Endothelial cell of umbilical vein (primary cell): ENCODE measurements around the gene TFAP2B. TPM values are rescaled to one million over a fixed set of nuclear protein-coding genes. Genes with fewer than 3 reads are reported as not detected.

Experiments
- BruUV-seq: library from RNA; stranded (reverse); fragments of 400-500 nt; replicated peaks from 2 replicates; lab custom pipeline; 2021; lab: Mats Ljungman, UMichigan
- CTCF ChIA-PET: fragments of 300-600, 350-600 bp; sonication (Branson Sonifier 250); formaldehyde crosslinking; loops from one replicate; lab custom pipeline; 2021; ENCODE audit warnings: antibody characterized with exemption, inconsistent platforms; lab: Charles Lee
- POLR2A ChIA-PET: fragments of 300-600, 350-600 bp; sonication (Branson Sonifier 250); formaldehyde crosslinking; loops from one replicate; lab custom pipeline; 2021; ENCODE audit warnings: antibody characterized with exemption, inconsistent platforms; lab: Charles Lee
- DNase-seq: peaks from one replicate; pipeline ENCODE4 v3.0.0-alpha.2; 2011; ENCODE audit warnings: low read depth, low spot score
- FAIRE-seq: peaks from 2 replicates; lab custom pipeline; 2011; peaks lifted over from hg19 to GRCh38; lab: Jason Lieb, UNC
- H2AFZ ChIP-seq: 2 replicates; pipeline ENCODE4 v1.6.0; 2012; ENCODE audit warnings: low read depth, low read length, control low read depth, inconsistent platforms
- H3K27ac ChIP-seq: 2 replicates; pipeline ENCODE4 v1.5.1; 2011; ENCODE audit warnings: low read depth, mild to moderate bottlenecking, control low read depth, low read length, moderate library complexity; ENCODE audit not compliant: insufficient read depth
- H3K27me3 ChIP-seq, 2 experiments: 2 replicates each; pipeline versions ENCODE4 v1.6.0 to v1.6.1; 2011; ENCODE audit warnings: low read length in 2 of 2, mixed read lengths in 1 of 2; ENCODE audit not compliant: control insufficient read depth in 2 of 2, insufficient read depth in 2 of 2
- H3K36me3 ChIP-seq, 2 experiments: 2 replicates in 1 of 2; 3 replicates in 1 of 2; pipeline ENCODE4 v1.5.1; 2011; ENCODE audit warnings: low read length in 2 of 2, mild to moderate bottlenecking in 1 of 2, moderate library complexity in 1 of 2; ENCODE audit not compliant: control insufficient read depth in 2 of 2, insufficient read depth in 2 of 2; ENCODE audit errors: extremely low read depth in 1 of 2
- H3K4me1 ChIP-seq: 3 replicates; pipeline ENCODE4 v1.5.1; 2011; ENCODE audit warnings: mild to moderate bottlenecking, low read length; ENCODE audit not compliant: control insufficient read depth, insufficient read depth; ENCODE audit errors: extremely low read depth
- H3K4me2 ChIP-seq: 2 replicates; pipeline ENCODE4 v1.6.1; 2011; ENCODE audit warnings: low read length, control low read depth, mixed read lengths; ENCODE audit not compliant: insufficient read depth
- H3K4me3 ChIP-seq, 3 experiments: fragments of 200-600 bp in 1 of 3; sonication (generic), shearing (Covaris generic) in 1 of 3; replicated peaks in 1 of 3; 2 replicates each; pipeline ENCODE4 v1.5.1; 2011 to 2016; ENCODE audit warnings: control low read depth in 3 of 3, low read length in 3 of 3, mild to moderate bottlenecking in 2 of 3, inconsistent platforms in 1 of 3, low read depth in 1 of 3, moderate library complexity in 1 of 3; ENCODE audit not compliant: insufficient read depth in 1 of 3
- H3K79me2 ChIP-seq: 2 replicates; pipeline ENCODE4 v1.6.0; 2012; ENCODE audit warnings: low read length, inconsistent platforms; ENCODE audit not compliant: control insufficient read depth, insufficient read depth
- H3K9ac ChIP-seq: replicated peaks from 2 replicates; pipeline ENCODE3; 2011; ENCODE audit warnings: low read length, control low read depth; ENCODE audit not compliant: insufficient read depth; ENCODE audit errors: extremely low read depth
- H3K9me1 ChIP-seq: replicated peaks from 3 replicates; pipeline ENCODE4 v1.6.0; 2011; ENCODE audit warnings: mild to moderate bottlenecking, low read length; ENCODE audit not compliant: control insufficient read depth, insufficient read depth; ENCODE audit errors: extremely low read depth
- H3K9me3 ChIP-seq: replicated peaks from 2 replicates; pipeline ENCODE4 v1.5.1; 2012; ENCODE audit warnings: low read length, inconsistent platforms; ENCODE audit not compliant: control insufficient read depth, insufficient read depth
- H4K20me1 ChIP-seq: replicated peaks from 2 replicates; pipeline ENCODE3; 2011; ENCODE audit warnings: mild to moderate bottlenecking, low read length; ENCODE audit not compliant: control insufficient read depth, insufficient read depth; ENCODE audit errors: extremely low read depth
- CTCF ChIP-seq, 2 donors: IDR thresholded peaks; 1 replicate in 1 of 2; 2 replicates in 1 of 2; pipeline ENCODE4 v1.5.1; 2011; ENCODE audit warnings: low read length in 2 of 2, mild to moderate bottlenecking in 2 of 2, moderate library complexity in 2 of 2, control low read depth in 1 of 2, inconsistent platforms in 1 of 2, low read depth in 1 of 2; ENCODE audit not compliant: insufficient read depth in 1 of 2; ENCODE audit errors: extremely low read depth in 1 of 2
- EZH2 ChIP-seq: IDR thresholded peaks from 2 replicates; pipeline ENCODE4 v1.6.1; 2012; ENCODE audit warnings: borderline replicate concordance, low read depth, mild to moderate bottlenecking, moderate library complexity, low read length, inconsistent platforms; ENCODE audit not compliant: severe bottlenecking
- FOS ChIP-seq: IDR thresholded peaks from 2 replicates; pipeline ENCODE4 v1.6.1; 2011; ENCODE audit warnings: mild to moderate bottlenecking, low read length, moderate library complexity, borderline replicate concordance; ENCODE audit not compliant: insufficient read depth
- GATA2 ChIP-seq: IDR thresholded peaks from 2 replicates; pipeline ENCODE4 v1.7.0; 2011; ENCODE audit warnings: low read depth, mild to moderate bottlenecking, moderate library complexity, mixed read lengths, low read length; ENCODE audit not compliant: insufficient read length, insufficient read depth
- JUN ChIP-seq: IDR thresholded peaks from 2 replicates; pipeline ENCODE4 v1.6.1; 2011; ENCODE audit warnings: borderline replicate concordance, low read depth; ENCODE audit not compliant: insufficient read length, insufficient read depth
- MAX ChIP-seq: IDR thresholded peaks from 2 replicates; pipeline ENCODE4 v1.6.1; 2011; ENCODE audit not compliant: insufficient read depth, insufficient read length
- MYC ChIP-seq: IDR thresholded peaks from one replicate; pipeline ENCODE4 v1.6.1; 2011; ENCODE audit warnings: mild to moderate bottlenecking, low read depth, low read length
- POLR2A ChIP-seq: IDR thresholded peaks from 2 replicates; pipeline ENCODE4 v1.6.1; 2012; ENCODE audit warnings: low read depth, mild to moderate bottlenecking, control low read depth, low read length
- POLR2AphosphoS5 ChIP-seq: IDR thresholded peaks from 2 replicates; pipeline ENCODE4 v1.6.1; 2012; ENCODE audit warnings: low read depth, mild to moderate bottlenecking, control low read depth, low read length, moderate library complexity; ENCODE audit not compliant: insufficient read depth
- dilution Hi-C: fragments of 300-500 bp; cut with MboI; formaldehyde crosslinking; loops from one replicate; pipeline ENCODE4 v1.15.0; 2019; ENCODE audit warnings: low sequenced_read_pairs; ENCODE audit not compliant: extremely low pct_ligation_motif_present
- intact Hi-C: fragments of 100-400 bp; cut with micrococcal nuclease; formaldehyde crosslinking; loops from one replicate; pipeline ENCODE4 v1.10.0; 2022
- polyA plus RNA-seq, 4 experiments: library from polyadenylated mRNA; depleted of rRNA in 3 of 4; stranded (reverse) in 3 of 4; unstranded in 1 of 4; fragments of >200 nt; gene quantifications; 2 replicates each; pipeline versions ENCODE4 v1.2.1 to v1.2.3, GENCODE V29; 2011 to 2012; ENCODE audit warnings: missing spikeins in 1 of 4
- total RNA-seq: library from RNA; stranded (reverse); gene quantifications from 2 replicates; pipeline ENCODE4 v1.2.3, GENCODE V29; 2021

TFAP2B gene
- total and polyA plus RNA-seq, 2 donors (not counting 3 experiments of a cell fraction or from before 2014, with no cell fraction given), result not detected

- Histone ChIP-seq H3K4me2 (no peak overlapping the region), H3K9me3 (no peaks in the 10 kb centered on the region), H3K4me1 (no peaks in the 10 kb centered on the region), H3K36me3 (no peaks in the 10 kb centered on the region), H3K79me2 (no peaks in the 10 kb centered on the region), H3K27ac (no peak overlapping the region), H3K4me3 (no peak overlapping the region), H3K27me3 (no peaks in the 10 kb centered on the region), H3K9ac (no peak overlapping the region), H3K9me1 (no peaks in the 10 kb centered on the region), H4K20me1 (no peaks in the 10 kb centered on the region), H2AFZ (no peak overlapping the region)
- ChIA-PET POLR2A (no interaction called here), CTCF (no interaction called here)
- dilution Hi-C loops (no loop called here), intact Hi-C loops (no loop called here)
- TF ChIP-seq POLR2A, result no peak
- no peak for TF ChIP-seq FOS
- TF ChIP-seq MYC, result no peak
- no peak for TF ChIP-seq CTCF (IDR thresholded peaks at IDR 0.05; ENCODE audit: extremely low read depth in 1 of 2, insufficient read depth in 1 of 2, low read depth in 1 of 2, low read length in 2 of 2)
- TF ChIP-seq JUN, result no peak
- no peak for TF ChIP-seq MAX
- no peak for TF ChIP-seq EZH2
- no peak for TF ChIP-seq POLR2AphosphoS5
- TF ChIP-seq GATA2, result no peak
- DNase-seq, result no peak
- BruUV-seq, result no TSS peak
- no peak for FAIRE-seq
These were observed 38.3 kb upstream of the TFAP2B start for GRCh38 chr6:50780382-50780781.
